Ovary (tissue), 9 donors: ENCODE measurements around the gene ENTR1. TPM values are rescaled to one million over a fixed set of nuclear protein-coding genes. Genes with fewer than 3 reads are reported as not detected.

Source experiments
- DNase-seq, 5 donors: peaks; one replicate each; pipeline ENCODE4 v3.0.0-alpha.2; 2019 to 2020
- H3K27ac ChIP-seq, 2 donors: fragments of 200-600 bp; one replicate each; pipeline versions ENCODE4 v1.5.1 to v1.8.0; 2019 to 2022
- H3K27me3 ChIP-seq: fragments of 200-600 bp; one replicate; pipeline ENCODE4 v1.8.0; 2022
- H3K36me3 ChIP-seq: fragments of 200-600 bp; sonication (generic); one replicate; pipeline ENCODE4 v1.5.1; 2019
- H3K4me1 ChIP-seq: one replicate; pipeline ENCODE4 v1.8.1; 2013; ENCODE audit warnings: mild to moderate bottlenecking, moderate library complexity; ENCODE audit not compliant: insufficient read depth
- H3K4me3 ChIP-seq: fragments of 200-600 bp; sonication (generic); one replicate; pipeline ENCODE4 v1.5.1; 2017
- H3K9me3 ChIP-seq, 2 donors: fragments of 200-600 bp in 1 of 2; sonication (generic) in 1 of 2; one replicate each; pipeline versions ENCODE4 v1.5.1 to v1.8.1; 2013 to 2019; ENCODE audit warnings: mild to moderate bottlenecking in 1 of 2, moderate library complexity in 1 of 2
- EP300 ChIP-seq: sonication (generic); formaldehyde crosslinking; IDR thresholded peaks from one replicate; pipeline ENCODE4 v1.6.1; 2017; ENCODE audit warnings: antibody characterized with exemption
- POLR2A ChIP-seq: fragments of 450-650 bp; IDR thresholded peaks from one replicate; pipeline ENCODE4 v1.6.1; 2017; ENCODE audit warnings: antibody characterized with exemption, mild to moderate bottlenecking, moderate library complexity
- WGBS, 3 donors: extraction: QIAGEN DNeasy Blood & Tissue Kit in 1 of 3; methylation state at CpG; one replicate each; pipeline versions ENCODE4 v1.1.5 to v1.1.7; 2013 to 2017; 5-methylcytosine and 5-hydroxymethylcytosine counted together
- intact Hi-C, 4 donors: fragments of 100-400 bp; cut with DNase I; formaldehyde crosslinking; loops; one replicate each; pipeline versions ENCODE4 v1.11.0 to v1.15.1; 2022 to 2023
- polyA plus RNA-seq, 2 donors: library from polyadenylated mRNA; stranded (reverse); fragments of 200-250 nt in 1 of 2; fragments of 350-450 nt in 1 of 2; fragmentation: Illumina TruSeq in 1 of 2; extraction: RNeasy Lipid Tissue Mini Kit (QIAGEN cat#74804) in 1 of 2; gene quantifications; one replicate each; pipeline ENCODE4 v1.2.3, GENCODE V29; 2013 to 2014
- total RNA-seq, 7 donors: library from RNA; depleted of rRNA in 2 of 7; stranded (reverse); fragments of >200 nt in 2 of 7; fragmentation: NEBNext Ultra II Directional in 3 of 7; extraction: Animal tissue kit (Norgen Biotek cat#: 25700) in 3 of 7; gene quantifications; one replicate each; pipeline versions ENCODE4 v1.1.0 to v1.2.4, GENCODE V29; 2016 to 2023
- TF ChIP-seq, protein P1 (sequence below), 3 donors: fragments of 450-650 bp in 2 of 3; fragments of 200-600 bp in 1 of 3; IDR thresholded peaks; one replicate each; pipeline versions ENCODE4 v1.5.1 to v1.8.0; 2016 to 2022; ENCODE audit warnings: antibody characterized with exemption in 3 of 3, mild to moderate bottlenecking in 1 of 3
- donor health status: DM: no; HTN: no; CAD: no; lungs with moderate emphysema.
- donor health status: DM: no; HTN: no; CAD: no.
- donor health status: Bipolar disorder and iron deficiency.
- donor health status: DM: yes; HTN: yes; CAD: no.
- donor health status: DM: no; HTN: no; CAD: no.
- donor health status: DM: yes; HTN: yes; CAD: no.

Gene ENTR1
- total and polyA plus RNA-seq, 9 donors: 19.3 to 52.5 (median 27.2) TPM

DNA sequence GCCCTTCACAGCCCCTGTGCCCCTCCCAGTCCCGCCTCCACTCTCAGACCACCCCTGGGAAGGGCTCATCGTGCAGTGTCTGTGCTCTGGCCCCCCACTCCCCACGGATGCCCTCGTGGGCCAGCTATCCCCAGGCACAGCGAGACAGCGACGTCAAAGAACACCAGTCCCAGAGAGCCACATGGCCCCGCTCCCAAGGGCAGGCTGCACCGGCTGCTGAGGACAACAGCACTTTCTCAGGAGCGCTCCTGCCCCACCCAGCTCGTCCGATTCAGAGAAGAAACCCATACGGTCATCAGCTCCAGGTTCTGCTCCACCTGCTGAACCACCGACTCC, 5.6 kb downstream of the ENTR1 start:
- peaks cover 6% of the 10 kb centered on the region for H3K4me1 ChIP-seq
- no peak for TF ChIP-seq POLR2A
- TF ChIP-seq, protein P1, sequence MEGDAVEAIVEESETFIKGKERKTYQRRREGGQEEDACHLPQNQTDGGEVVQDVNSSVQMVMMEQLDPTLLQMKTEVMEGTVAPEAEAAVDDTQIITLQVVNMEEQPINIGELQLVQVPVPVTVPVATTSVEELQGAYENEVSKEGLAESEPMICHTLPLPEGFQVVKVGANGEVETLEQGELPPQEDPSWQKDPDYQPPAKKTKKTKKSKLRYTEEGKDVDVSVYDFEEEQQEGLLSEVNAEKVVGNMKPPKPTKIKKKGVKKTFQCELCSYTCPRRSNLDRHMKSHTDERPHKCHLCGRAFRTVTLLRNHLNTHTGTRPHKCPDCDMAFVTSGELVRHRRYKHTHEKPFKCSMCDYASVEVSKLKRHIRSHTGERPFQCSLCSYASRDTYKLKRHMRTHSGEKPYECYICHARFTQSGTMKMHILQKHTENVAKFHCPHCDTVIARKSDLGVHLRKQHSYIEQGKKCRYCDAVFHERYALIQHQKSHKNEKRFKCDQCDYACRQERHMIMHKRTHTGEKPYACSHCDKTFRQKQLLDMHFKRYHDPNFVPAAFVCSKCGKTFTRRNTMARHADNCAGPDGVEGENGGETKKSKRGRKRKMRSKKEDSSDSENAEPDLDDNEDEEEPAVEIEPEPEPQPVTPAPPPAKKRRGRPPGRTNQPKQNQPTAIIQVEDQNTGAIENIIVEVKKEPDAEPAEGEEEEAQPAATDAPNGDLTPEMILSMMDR (IDR thresholded peaks at IDR 0.05): no peak
- TF ChIP-seq EP300: no peak
- no peaks in the 10 kb centered on the region for H3K9me3 ChIP-seq
- intact Hi-C loops: loop anchor here in 1 of 4 donors (5.0 kb wide), 1 partner anchor 92 kb away; no protein-coding TSS in a partner anchor
- no peak overlapping the region for H3K4me3 ChIP-seq
- H3K27me3 ChIP-seq: no peaks in the 10 kb centered on the region
- no peak for DNase-seq
- H3K27ac ChIP-seq: no peak overlapping the region
- no peaks in the 10 kb centered on the region for H3K36me3 ChIP-seq
- 85 to 87% (median 86%) methylated on average over 14 of the region's 14 CpGs for WGBS, 3 donors

DNA sequence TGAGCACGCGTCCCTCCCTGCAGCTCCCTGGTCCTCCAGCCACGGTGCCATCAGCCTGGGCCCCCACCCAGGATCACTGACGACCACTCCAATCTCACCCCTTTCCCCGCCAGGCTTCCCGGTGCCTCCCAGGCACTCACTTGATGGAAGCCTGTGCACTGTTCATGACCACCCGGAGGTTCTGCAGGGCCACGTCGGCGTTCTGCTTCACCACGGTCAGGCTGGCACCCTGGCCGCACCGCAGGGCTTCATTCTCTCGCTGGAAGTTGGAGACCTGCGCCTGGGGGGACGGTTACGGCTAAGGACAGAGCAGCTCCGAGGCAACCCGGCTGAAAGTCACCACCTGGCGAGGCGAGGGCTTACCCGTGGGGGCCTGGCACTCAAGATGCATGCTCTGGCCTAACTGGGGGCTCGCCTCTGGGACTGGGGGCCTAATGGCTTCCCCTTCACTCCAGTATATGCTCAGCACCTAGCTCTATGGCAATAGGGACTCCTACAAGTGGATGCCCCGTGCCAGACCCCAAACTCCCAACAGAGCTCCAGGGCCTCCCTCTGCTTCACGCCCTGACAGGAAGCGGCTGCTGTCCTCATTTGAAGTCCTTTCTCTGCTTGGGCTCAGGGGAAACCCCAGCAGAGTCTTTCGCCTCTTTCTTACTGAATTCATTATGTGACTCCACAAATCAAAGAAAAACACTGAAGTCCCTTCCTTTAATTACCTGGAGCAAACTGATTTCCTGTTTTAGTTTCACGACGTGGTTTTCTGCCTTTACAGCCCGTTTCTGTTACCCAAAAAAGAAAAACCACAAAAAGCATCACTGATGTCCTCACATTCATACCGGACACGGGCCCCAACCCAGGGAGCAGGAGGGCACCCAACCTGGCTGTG, 6.3 kb downstream of the ENTR1 start:
- H3K4me1 ChIP-seq: peaks cover 7% of the 10 kb centered on the region
- H3K27ac ChIP-seq: no peak overlapping the region
- no peaks in the 10 kb centered on the region for H3K9me3 ChIP-seq
- intact Hi-C loops: loop anchor here in 1 of 4 donors (5.0 kb wide), 1 partner anchor 92 kb away; no protein-coding TSS in a partner anchor
- H3K4me3 ChIP-seq: no peak overlapping the region
- no peaks in the 10 kb centered on the region for H3K27me3 ChIP-seq
- TF ChIP-seq POLR2A: no peak
- TF ChIP-seq, protein P1 (IDR thresholded peaks at IDR 0.05): no peak
- TF ChIP-seq EP300: no peak
- 86 to 89% (median 89%) methylated on average over 32 of the region's 32 CpGs for WGBS, 3 donors
- H3K36me3 ChIP-seq: no peaks in the 10 kb centered on the region
- DNase-seq: no peak

DNA sequence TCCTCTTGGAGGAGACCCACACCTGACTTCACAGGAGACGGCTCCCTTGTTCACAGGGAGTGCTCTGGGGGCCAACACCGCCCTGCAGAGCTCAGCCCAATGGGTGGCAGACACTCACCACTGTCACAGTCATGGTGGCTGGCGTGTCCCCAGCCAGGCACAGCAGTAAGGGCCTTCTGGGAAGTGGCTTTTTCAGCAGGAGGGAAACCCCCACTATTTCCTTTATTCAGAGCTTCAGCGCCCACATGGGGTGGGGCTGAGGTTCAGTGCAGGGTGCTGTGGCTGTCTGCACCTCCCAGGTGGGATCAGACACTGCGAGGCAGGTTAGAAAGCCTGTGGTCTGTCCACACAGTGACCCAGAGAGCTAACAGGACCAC, 6.9 kb downstream of the ENTR1 start:
- no peak for DNase-seq
- Histone ChIP-seq H3K4me1 (peaks cover 13% of the 10 kb centered on the region), H3K36me3 (no peaks in the 10 kb centered on the region), H3K9me3 (no peaks in the 10 kb centered on the region), H3K4me3 (no peak overlapping the region), H3K27me3 (no peaks in the 10 kb centered on the region), H3K27ac (no peak overlapping the region)
- intact Hi-C loops: loop anchor here in 1 of 4 donors (5.0 kb wide), 1 partner anchor 91 kb away; no protein-coding TSS in a partner anchor
- 85 to 89% (median 87%) methylated on average over 5 of the region's 5 CpGs for WGBS, 3 donors
- TF ChIP-seq, protein P1 (IDR thresholded peaks at IDR 0.05): no peak
- TF ChIP-seq EP300: no peak
- no peak for TF ChIP-seq POLR2A

DNA sequence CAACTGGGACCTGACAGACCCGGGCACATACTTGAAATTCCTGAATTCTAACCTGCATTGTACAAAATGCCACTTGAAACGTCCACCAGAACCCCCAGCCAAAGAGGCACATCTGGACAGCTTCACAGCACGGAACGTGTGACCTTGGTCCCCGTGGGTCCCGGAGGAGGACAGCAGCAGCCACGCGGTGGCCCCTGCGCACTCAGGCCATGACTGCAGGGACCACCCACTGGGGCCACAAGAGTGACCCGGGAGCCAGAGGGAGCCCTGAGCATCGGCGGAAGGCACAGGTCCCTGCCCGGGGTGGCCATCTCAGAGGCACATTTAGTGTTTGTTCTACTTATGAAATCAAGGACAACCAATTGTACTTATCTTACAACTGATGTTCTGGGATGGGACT, 8.3 kb downstream of the ENTR1 start:
- Histone ChIP-seq H3K27ac (no peak overlapping the region), H3K36me3 (no peaks in the 10 kb centered on the region), H3K27me3 (no peaks in the 10 kb centered on the region), H3K9me3 (no peaks in the 10 kb centered on the region), H3K4me3 (no peak overlapping the region), H3K4me1 (peaks cover 13% of the 10 kb centered on the region)
- WGBS, 3 donors: 48 to 52% (median 51%) methylated on average over 13 of the region's 13 CpGs
- TF ChIP-seq EP300: no peak
- TF ChIP-seq POLR2A: no peak
- TF ChIP-seq, protein P1 (IDR thresholded peaks at IDR 0.05): no peak
- no peak for DNase-seq
- intact Hi-C loops: loop anchor here in 1 of 4 donors (5.0 kb wide), 1 partner anchor 90 kb away; no protein-coding TSS in a partner anchor
